ENCODE results near the gene PRKACG.
"Not testable (repeated sequence)": the region's sequence is repeated elsewhere in the genome, so short reads cannot be mapped to it uniquely, and the experiment has no call there.

PRKACG gene

GRCh38 chr9:69014013-69014412 lies at the start of gene PRKACG:
TSS of gene PRKACG (minus strand) at chr9:69014113. CDS start at chr9:69014092, 21 bp downstream.
- DNase-seq (ENCODE audit: low spot score) = no peak

GRCh38 chr9:69062195-69062594 lies 48.3 kb upstream of the PRKACG start:
- no peak for DNase-seq (ENCODE audit: low spot score)

- no peak for DNase-seq (ENCODE audit: low spot score)
Observed at GRCh38 chr9:69060766-69061165, 46.9 kb upstream of the PRKACG start.

- DNase-seq (ENCODE audit: low spot score) = no peak
Observed at GRCh38 chr9:69058101-69058500, 44.2 kb upstream of the PRKACG start.

GRCh38 chr9:69056191-69056815 lies 42.4 kb upstream of the PRKACG start:
- no peak for DNase-seq (ENCODE audit: low spot score)

- no peak for DNase-seq (ENCODE audit: low spot score)
Observed at GRCh38 chr9:69054989-69055388, 41.1 kb upstream of the PRKACG start.

- DNase-seq (ENCODE audit: low spot score) = not testable (repeated sequence)
Observed at GRCh38 chr9:69050936-69051335, 37.0 kb upstream of the PRKACG start.

GRCh38 chr9:69049094-69049493 lies 35.2 kb upstream of the PRKACG start:
- no peak for DNase-seq (ENCODE audit: low spot score)

GRCh38 chr9:69047371-69047770 lies 33.5 kb upstream of the PRKACG start:
- DNase-seq (ENCODE audit: low spot score) = no peak

GRCh38 chr9:69046723-69047122 lies 32.8 kb upstream of the PRKACG start:
- no peak for DNase-seq (ENCODE audit: low spot score)

- no peak for DNase-seq (ENCODE audit: low spot score)
Observed at GRCh38 chr9:69045821-69046220, 31.9 kb upstream of the PRKACG start.

GRCh38 chr9:69044240-69045219 lies 30.6 kb upstream of the PRKACG start:
- no peak for DNase-seq (ENCODE audit: low spot score)

GRCh38 chr9:69040646-69041045 lies 26.7 kb upstream of the PRKACG start:
- DNase-seq (ENCODE audit: low spot score) = no peak

GRCh38 chr9:69036799-69037198 lies 22.9 kb upstream of the PRKACG start:
- no peak for DNase-seq (ENCODE audit: low spot score)

- no peak for DNase-seq (ENCODE audit: low spot score)
Observed at GRCh38 chr9:69036309-69036708, 22.4 kb upstream of the PRKACG start.

- peak; percentile 93 for DNase-seq (ENCODE audit: low spot score)
Observed at GRCh38 chr9:69035438-69036308, 21.8 kb upstream of the PRKACG start, which contains the start of gene FXN. TSS of gene FXN (plus strand) at chr9:69035752. CDS start at chr9:69035783, 31 bp downstream.

- DNase-seq (ENCODE audit: low spot score) = no peak
Observed at GRCh38 chr9:69034071-69034470, 20.2 kb upstream of the PRKACG start.

GRCh38 chr9:69030851-69031645 lies 17.1 kb upstream of the PRKACG start:
- no peak for DNase-seq (ENCODE audit: low spot score)

GRCh38 chr9:69029535-69029934 lies 15.6 kb upstream of the PRKACG start:
- no peak for DNase-seq (ENCODE audit: low spot score)

- no peak for DNase-seq (ENCODE audit: low spot score)
Observed at GRCh38 chr9:69028754-69029153, 14.8 kb upstream of the PRKACG start.
